ENCODE data around the gene ID4.

DNA sequence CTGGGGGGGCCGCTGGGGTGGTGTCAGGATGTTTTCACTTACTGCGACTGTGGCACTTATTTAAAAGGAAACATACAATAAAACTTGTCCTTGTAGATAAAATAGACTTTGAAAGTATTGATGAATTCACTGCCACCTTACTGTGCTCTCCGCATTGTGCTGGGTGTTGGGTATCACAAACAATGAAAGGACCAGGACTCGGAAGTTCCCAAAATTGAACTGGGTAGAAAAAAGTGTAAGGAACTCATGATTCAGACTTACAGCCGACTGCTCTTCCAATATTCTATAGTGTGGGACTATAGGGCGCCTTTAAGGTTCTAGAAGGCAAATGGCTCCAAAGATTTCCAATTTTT lies 32.1 kb upstream of the ID4 start:
- TF ChIP-seq, protein P1, sequence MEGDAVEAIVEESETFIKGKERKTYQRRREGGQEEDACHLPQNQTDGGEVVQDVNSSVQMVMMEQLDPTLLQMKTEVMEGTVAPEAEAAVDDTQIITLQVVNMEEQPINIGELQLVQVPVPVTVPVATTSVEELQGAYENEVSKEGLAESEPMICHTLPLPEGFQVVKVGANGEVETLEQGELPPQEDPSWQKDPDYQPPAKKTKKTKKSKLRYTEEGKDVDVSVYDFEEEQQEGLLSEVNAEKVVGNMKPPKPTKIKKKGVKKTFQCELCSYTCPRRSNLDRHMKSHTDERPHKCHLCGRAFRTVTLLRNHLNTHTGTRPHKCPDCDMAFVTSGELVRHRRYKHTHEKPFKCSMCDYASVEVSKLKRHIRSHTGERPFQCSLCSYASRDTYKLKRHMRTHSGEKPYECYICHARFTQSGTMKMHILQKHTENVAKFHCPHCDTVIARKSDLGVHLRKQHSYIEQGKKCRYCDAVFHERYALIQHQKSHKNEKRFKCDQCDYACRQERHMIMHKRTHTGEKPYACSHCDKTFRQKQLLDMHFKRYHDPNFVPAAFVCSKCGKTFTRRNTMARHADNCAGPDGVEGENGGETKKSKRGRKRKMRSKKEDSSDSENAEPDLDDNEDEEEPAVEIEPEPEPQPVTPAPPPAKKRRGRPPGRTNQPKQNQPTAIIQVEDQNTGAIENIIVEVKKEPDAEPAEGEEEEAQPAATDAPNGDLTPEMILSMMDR (IDR thresholded peaks at IDR 0.05), result no peak
- TF ChIP-seq POLR2A (IDR thresholded peaks at IDR 0.05; ENCODE audit: low read depth) (no peak), EP300 (IDR thresholded peaks at IDR 0.05) (no peak), POLR2AphosphoS5 (IDR thresholded peaks at IDR 0.05) (no peak)
